Measurements from ENCODE around the gene RAB25.

- TF ChIP-seq ZNF274 (IDR thresholded peaks at IDR 0.05; ENCODE audit: low read depth, low read length) (no peak), YY1 (IDR thresholded peaks at IDR 0.05; ENCODE audit: insufficient read depth, insufficient read length) (no peak)
Observed at GRCh38 chr1:156042828-156043227, 18.1 kb upstream of the RAB25 start.
